DOHH2 (cell line): ENCODE measurements around the gene C3orf20.

ENCODE experiments used
- H3F3A ChIP-seq: fragments of 200-600 bp; sonication (generic), shearing (Covaris generic); 2 replicates; pipeline ENCODE4 v1.6.0; 2016; ENCODE audit warnings: antibody characterized with exemption, mild to moderate bottlenecking; ENCODE audit not compliant: control insufficient read depth, insufficient read depth
- H3K27ac ChIP-seq: fragments of 200-600 bp; sonication (generic); 2 replicates; pipeline ENCODE4 v1.5.1; 2014; ENCODE audit warnings: low read depth, mild to moderate bottlenecking, low read length, moderate library complexity
- H3K27me3 ChIP-seq: fragments of 200-600 bp; sonication (generic); 2 replicates; pipeline ENCODE4 v1.6.1; 2014; ENCODE audit warnings: mild to moderate bottlenecking, low read length, mixed read lengths; ENCODE audit not compliant: control insufficient read depth
- H3K36me3 ChIP-seq: fragments of 200-600 bp; sonication (generic); 2 replicates; pipeline ENCODE4 v1.6.1; 2014; ENCODE audit warnings: mild to moderate bottlenecking, low read length, moderate library complexity, mixed read lengths; ENCODE audit not compliant: control insufficient read depth
- H3K4me1 ChIP-seq: fragments of 200-600 bp; sonication (generic); 2 replicates; pipeline ENCODE4 v1.6.1; 2014; ENCODE audit warnings: mild to moderate bottlenecking, low read length, mixed read lengths; ENCODE audit not compliant: control insufficient read depth
- H3K4me2 ChIP-seq: fragments of 200-600 bp; sonication (generic); 2 replicates; pipeline ENCODE4 v1.6.0; 2014; ENCODE audit warnings: mild to moderate bottlenecking, low read length, moderate library complexity
- H3K4me3 ChIP-seq: fragments of 200-600 bp; sonication (generic); 2 replicates; pipeline ENCODE4 v1.5.1; 2014; ENCODE audit warnings: mild to moderate bottlenecking, low read length, mixed read lengths
- H3K79me2 ChIP-seq: fragments of 200-600 bp; sonication (generic); 2 replicates; pipeline ENCODE4 v1.6.1; 2014; ENCODE audit warnings: mild to moderate bottlenecking, low read length, mixed read lengths; ENCODE audit not compliant: control insufficient read depth
- H3K9me2 ChIP-seq: fragments of 200-600 bp; sonication (generic); replicated peaks from 2 replicates; pipeline ENCODE4 v1.6.1; 2014; ENCODE audit warnings: mild to moderate bottlenecking, low read length, mixed read lengths; ENCODE audit not compliant: control insufficient read depth
- H3K9me3 ChIP-seq: fragments of 200-600 bp; sonication (generic); 2 replicates; pipeline ENCODE4 v1.6.1; 2014; ENCODE audit warnings: antibody characterized with exemption, low read length, mixed read lengths; ENCODE audit not compliant: control insufficient read depth, insufficient read depth
- H4K20me1 ChIP-seq: fragments of 200-600 bp; sonication (generic); 2 replicates; pipeline ENCODE4 v1.6.0; 2014; ENCODE audit warnings: low read depth, mild to moderate bottlenecking, antibody characterized with exemption, low read length, moderate library complexity; ENCODE audit not compliant: control insufficient read depth, insufficient read depth
- CTCF ChIP-seq: fragments of 200-600 bp; sonication (generic); IDR thresholded peaks from one replicate; pipeline ENCODE4 v1.5.1; 2014; ENCODE audit warnings: antibody characterized with exemption, mild to moderate bottlenecking, low read depth, low read length; ENCODE audit not compliant: poor library complexity, severe bottlenecking
- EZH2phosphoT487 ChIP-seq: fragments of 200-600 bp; sonication (generic); IDR thresholded peaks from 2 replicates; pipeline ENCODE4 v1.6.1; 2017; ENCODE audit warnings: borderline replicate concordance, mild to moderate bottlenecking, antibody characterized with exemption, low read length, moderate library complexity, mixed read lengths

Gene C3orf20

GRCh38 chr3:14804835-14805780 is 130.2 kb downstream of the C3orf20 start:
- Histone ChIP-seq H3K4me1 (peaks cover 5% of the 10 kb centered on the region; the same call in 1 of the 2 replicates), H3K27ac (no peak overlapping the region), H3K4me2 (no peak overlapping the region), H3K9me3 (no peaks in the 10 kb centered on the region), H3K27me3 (peaks cover 55% of the 10 kb centered on the region), H3K36me3 (no peaks in the 10 kb centered on the region), H3K4me3 (no peak overlapping the region), H3K9me2 (no peaks in the 10 kb centered on the region), H3F3A (no peaks in the 10 kb centered on the region), H3K79me2 (no peaks in the 10 kb centered on the region), H4K20me1 (no peaks in the 10 kb centered on the region)
- TF ChIP-seq EZH2phosphoT487 (no peak), CTCF (no peak)

GRCh38 chr3:14805961-14806537 is 131.1 kb downstream of the C3orf20 start:
- no peak overlapping the region for H3K4me3 ChIP-seq
- no peaks in the 10 kb centered on the region for H3F3A ChIP-seq
- H3K4me2 ChIP-seq: no peak overlapping the region
- TF ChIP-seq CTCF: no peak
- TF ChIP-seq EZH2phosphoT487: no peak
- H4K20me1 ChIP-seq: no peaks in the 10 kb centered on the region
- H3K4me1 ChIP-seq: peaks cover 5% of the 10 kb centered on the region; the same call in 1 of the 2 replicates
- H3K27me3 ChIP-seq: peaks cover 46% of the 10 kb centered on the region
- no peaks in the 10 kb centered on the region for H3K36me3 ChIP-seq
- H3K79me2 ChIP-seq: no peaks in the 10 kb centered on the region
- no peaks in the 10 kb centered on the region for H3K9me3 ChIP-seq
- no peaks in the 10 kb centered on the region for H3K9me2 ChIP-seq
- no peak overlapping the region for H3K27ac ChIP-seq

GRCh38 chr3:14806641-14807263 is 131.8 kb downstream of the C3orf20 start:
- Histone ChIP-seq H3K4me1 (peaks cover 5% of the 10 kb centered on the region; the same call in 1 of the 2 replicates), H3K36me3 (no peaks in the 10 kb centered on the region), H3K27me3 (peaks cover 39% of the 10 kb centered on the region), H3K9me3 (no peaks in the 10 kb centered on the region), H3F3A (no peaks in the 10 kb centered on the region), H3K27ac (no peak overlapping the region), H3K9me2 (no peaks in the 10 kb centered on the region), H3K79me2 (no peaks in the 10 kb centered on the region), H3K4me2 (no peak overlapping the region), H4K20me1 (no peaks in the 10 kb centered on the region), H3K4me3 (no peak overlapping the region)
- TF ChIP-seq CTCF (no peak), EZH2phosphoT487 (no peak)
